Esophagus (tissue), 2 donors: Measurements from ENCODE around the gene IGF1R. TPM values are rescaled to one million over a fixed set of nuclear protein-coding genes. Genes with fewer than 3 reads are reported as not detected.
A peak's percentile ranks its signal among the peaks of the same experiment; 100 is the strongest.

ENCODE experiments used
- H3K27ac ChIP-seq, 2 donors: one replicate each; pipeline ENCODE4 v1.5.1; 2013; ENCODE audit warnings: low read depth in 2 of 2, mild to moderate bottlenecking in 2 of 2, inconsistent platforms in 1 of 2, low read length in 1 of 2, moderate library complexity in 1 of 2
- H3K27me3 ChIP-seq, 2 donors: one replicate each; pipeline ENCODE4 v1.6.1; 2013; ENCODE audit warnings: low read length in 2 of 2, control low read depth in 1 of 2, mild to moderate bottlenecking in 1 of 2; ENCODE audit not compliant: insufficient read depth in 2 of 2, control insufficient read depth in 1 of 2
- H3K36me3 ChIP-seq, 2 donors: one replicate each; pipeline ENCODE4 v1.6.1; 2013; ENCODE audit warnings: low read length in 1 of 2; ENCODE audit not compliant: control insufficient read depth in 2 of 2, insufficient read depth in 2 of 2
- H3K4me1 ChIP-seq, 2 donors: one replicate each; pipeline ENCODE4 v1.6.1; 2013; ENCODE audit warnings: low read length in 1 of 2; ENCODE audit not compliant: control insufficient read depth in 2 of 2, insufficient read depth in 2 of 2
- H3K4me3 ChIP-seq, 2 donors: one replicate each; pipeline ENCODE4 v1.5.1; 2013; ENCODE audit warnings: low read length in 2 of 2, mild to moderate bottlenecking in 2 of 2, low read depth in 1 of 2, moderate library complexity in 1 of 2
- H3K9me3 ChIP-seq, 2 donors: one replicate each; pipeline ENCODE4 v1.6.1; 2013; ENCODE audit warnings: mild to moderate bottlenecking in 2 of 2, low read depth in 1 of 2, low read length in 1 of 2, moderate library complexity in 1 of 2; ENCODE audit not compliant: control insufficient read depth in 2 of 2, insufficient read depth in 1 of 2
- WGBS, 2 donors: extraction: QIAGEN DNeasy Blood & Tissue Kit; methylation state at CpG; one replicate each; pipeline ENCODE4 v1.1.7; 2013; 5-methylcytosine and 5-hydroxymethylcytosine counted together
- polyA plus RNA-seq, 2 donors: library from polyadenylated mRNA; stranded (reverse); fragments of 200-250 nt; gene quantifications; one replicate each; pipeline ENCODE4 v1.2.3, GENCODE V29; 2013
- donor health status: healthy with polysubstance abuse.
- donor health status: Bipolar disorder and iron deficiency.

The IGF1R gene
- polyA plus RNA-seq, 2 donors: 4.1 to 4.4 TPM

- Histone ChIP-seq H3K27ac (no peak overlapping the region), H3K9me3 (no peaks in the 10 kb centered on the region), H3K36me3 (no peaks in the 10 kb centered on the region), H3K4me3 (no peak overlapping the region), H3K27me3 (no peaks in the 10 kb centered on the region), H3K4me1 (peaks cover 0 to 4% of the 10 kb centered on the region in 2 donors)
- 89% methylated on average over 6 of the region's 6 CpGs for WGBS, 2 donors
These were observed 212.8 kb downstream of the IGF1R start for GRCh38 chr15:98861188-98861587.

GRCh38 chr15:98863983-98864382 is 215.6 kb downstream of the IGF1R start:
- Histone ChIP-seq H3K9me3 (no peaks in the 10 kb centered on the region), H3K27ac (no peak overlapping the region), H3K27me3 (no peaks in the 10 kb centered on the region), H3K4me3 (no peak overlapping the region), H3K36me3 (no peaks in the 10 kb centered on the region), H3K4me1 (no peaks in the 10 kb centered on the region)

GRCh38 chr15:98865397-98866339 is 217.3 kb downstream of the IGF1R start:
- 49 to 57% methylated on average over 50 of the region's 50 CpGs for WGBS, 2 donors
- Histone ChIP-seq H3K27me3 (no peaks in the 10 kb centered on the region), H3K27ac (peak overlapping the region; percentile 73 to 82), H3K4me1 (no peaks in the 10 kb centered on the region), H3K36me3 (no peaks in the 10 kb centered on the region), H3K9me3 (no peaks in the 10 kb centered on the region), H3K4me3 (peak overlapping the region; percentile 48 to 57)

DNA sequence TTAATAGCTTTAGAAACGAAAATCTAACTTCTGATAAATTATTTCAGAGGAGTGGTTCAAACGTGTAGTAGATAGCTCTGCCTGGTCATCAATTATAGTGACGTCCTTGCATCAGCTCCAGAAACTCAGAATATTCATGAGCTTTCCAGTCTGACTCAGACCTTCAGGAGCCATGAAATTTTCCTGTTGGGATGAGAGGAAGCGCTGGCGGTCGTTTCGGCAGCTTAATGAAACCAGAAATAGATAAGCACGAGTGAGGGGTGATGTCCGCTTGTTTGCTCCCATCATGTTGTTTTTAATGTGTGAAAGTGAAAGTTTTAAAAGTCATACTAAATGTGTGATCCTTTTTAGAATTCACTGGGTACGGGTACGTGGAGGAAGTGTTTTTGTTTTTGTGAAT is 218.2 kb downstream of the IGF1R start:
- no peaks in the 10 kb centered on the region for H3K9me3 ChIP-seq
- H3K27ac ChIP-seq: peak overlapping the region in 1 of 2 donors; percentile 51
- H3K27me3 ChIP-seq: no peaks in the 10 kb centered on the region
- H3K36me3 ChIP-seq: no peaks in the 10 kb centered on the region
- H3K4me1 ChIP-seq: no peaks in the 10 kb centered on the region
- WGBS, 2 donors: 34 to 42% methylated on average over 11 of the region's 11 CpGs
- H3K4me3 ChIP-seq: peak overlapping the region in 1 of 2 donors; percentile 57

GRCh38 chr15:98868564-98868963 is 220.2 kb downstream of the IGF1R start:
- no peaks in the 10 kb centered on the region for H3K27me3 ChIP-seq
- no peak overlapping the region for H3K4me3 ChIP-seq
- no peaks in the 10 kb centered on the region for H3K4me1 ChIP-seq
- H3K36me3 ChIP-seq: no peaks in the 10 kb centered on the region
- peak overlapping the region in 1 of 2 donors; percentile 62 for H3K27ac ChIP-seq
- 42 to 54% methylated on average over 6 of the region's 6 CpGs for WGBS, 2 donors
- no peaks in the 10 kb centered on the region for H3K9me3 ChIP-seq

DNA sequence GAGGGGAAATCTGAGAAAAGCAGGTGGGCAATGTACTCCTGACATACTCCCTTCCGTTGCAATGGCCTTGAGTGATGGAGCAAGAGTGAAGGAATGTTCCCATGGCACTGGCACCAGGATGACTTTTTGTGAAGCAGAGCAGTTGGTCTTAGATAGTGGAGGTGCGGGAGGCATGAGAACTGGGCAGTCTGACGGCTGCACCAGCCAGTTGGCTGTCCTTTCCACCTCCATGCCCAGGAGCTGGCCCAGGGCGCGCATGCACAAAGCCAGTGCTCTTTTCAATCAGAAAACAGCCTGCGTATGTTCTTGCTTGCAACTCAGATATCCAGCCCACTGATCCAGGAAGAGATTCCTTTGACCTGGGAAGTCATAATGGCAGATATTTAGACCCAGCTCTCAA is 222.4 kb downstream of the IGF1R start:
- WGBS, 2 donors: 89 to 93% methylated on average over 6 of the region's 6 CpGs
- Histone ChIP-seq H3K27ac (peak overlapping the region in 1 of 2 donors; percentile 16), H3K27me3 (no peaks in the 10 kb centered on the region), H3K4me1 (peaks cover 0 to 2% of the 10 kb centered on the region in 2 donors), H3K9me3 (no peaks in the 10 kb centered on the region), H3K36me3 (no peaks in the 10 kb centered on the region), H3K4me3 (no peak overlapping the region)

DNA sequence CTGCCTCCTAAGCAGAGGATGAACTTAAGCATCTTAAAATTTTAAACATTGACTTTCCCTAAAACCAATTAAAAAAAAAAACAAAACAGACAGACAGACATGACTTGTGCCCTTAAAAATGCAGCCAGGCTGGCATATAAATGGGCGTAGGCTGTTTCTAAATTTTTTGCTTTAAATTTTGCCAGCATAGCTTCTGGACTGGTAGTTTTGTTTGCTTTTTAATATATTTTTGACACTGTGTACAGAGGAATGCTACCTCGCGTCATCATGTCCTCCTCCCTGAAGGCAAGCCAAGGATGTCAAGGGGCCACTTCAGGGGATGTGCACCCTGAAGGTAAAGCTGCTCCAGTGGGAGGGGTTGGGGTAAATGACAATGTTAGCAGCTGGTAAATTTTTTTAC is 224.4 kb downstream of the IGF1R start:
- H3K27ac ChIP-seq: peak overlapping the region in 1 of 2 donors; percentile 47
- peaks cover 0 to 2% of the 10 kb centered on the region in 2 donors for H3K4me1 ChIP-seq
- WGBS, 2 donors: 44 to 62% methylated on average over 3 of the region's 3 CpGs
- no peaks in the 10 kb centered on the region for H3K36me3 ChIP-seq
- H3K9me3 ChIP-seq: no peaks in the 10 kb centered on the region
- H3K4me3 ChIP-seq: no peak overlapping the region
- H3K27me3 ChIP-seq: no peaks in the 10 kb centered on the region

DNA sequence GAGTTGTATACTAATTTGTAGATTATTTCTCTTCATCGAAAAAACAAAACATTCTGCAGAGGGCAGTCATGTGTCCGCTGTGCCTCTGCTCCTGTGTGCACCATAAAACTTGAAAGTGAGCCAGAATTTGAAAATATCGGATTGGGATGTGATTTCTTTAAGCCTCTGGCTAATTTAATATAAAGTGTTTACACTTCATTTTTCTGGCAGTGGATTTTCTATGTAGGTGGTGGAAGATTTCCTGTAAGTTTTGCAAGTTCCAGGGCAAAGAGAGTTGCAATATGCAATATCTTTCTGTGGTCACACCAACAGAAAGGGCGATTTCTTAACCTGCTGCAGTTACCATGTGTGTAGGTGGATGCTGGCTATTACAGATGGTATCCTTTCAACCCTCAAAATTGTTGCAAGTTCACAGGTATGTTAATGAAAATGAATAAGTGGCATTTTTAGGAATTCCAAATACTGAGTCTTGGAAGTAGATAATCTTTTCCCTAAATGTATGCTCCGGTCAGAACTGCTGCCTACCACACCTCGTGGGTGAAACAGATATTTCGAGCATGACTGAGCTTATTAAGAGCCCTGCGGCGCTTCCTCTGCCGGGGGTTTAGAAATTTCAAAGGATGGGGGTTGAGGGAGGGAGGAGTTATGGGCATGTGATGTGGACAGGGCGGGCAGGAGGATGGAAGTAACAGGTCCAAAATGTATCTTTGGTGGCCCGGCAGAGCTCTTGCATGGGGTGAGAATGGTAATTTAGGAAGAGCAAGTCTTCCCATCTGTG is 225.3 kb downstream of the IGF1R start:
- Histone ChIP-seq H3K4me3 (no peak overlapping the region), H3K27ac (peak overlapping the region; percentile 8 to 42), H3K36me3 (no peaks in the 10 kb centered on the region), H3K4me1 (peaks cover 0 to 2% of the 10 kb centered on the region in 2 donors), H3K27me3 (no peaks in the 10 kb centered on the region), H3K9me3 (no peaks in the 10 kb centered on the region)
- WGBS, 2 donors: 30 to 45% methylated on average over 12 of the region's 12 CpGs

DNA sequence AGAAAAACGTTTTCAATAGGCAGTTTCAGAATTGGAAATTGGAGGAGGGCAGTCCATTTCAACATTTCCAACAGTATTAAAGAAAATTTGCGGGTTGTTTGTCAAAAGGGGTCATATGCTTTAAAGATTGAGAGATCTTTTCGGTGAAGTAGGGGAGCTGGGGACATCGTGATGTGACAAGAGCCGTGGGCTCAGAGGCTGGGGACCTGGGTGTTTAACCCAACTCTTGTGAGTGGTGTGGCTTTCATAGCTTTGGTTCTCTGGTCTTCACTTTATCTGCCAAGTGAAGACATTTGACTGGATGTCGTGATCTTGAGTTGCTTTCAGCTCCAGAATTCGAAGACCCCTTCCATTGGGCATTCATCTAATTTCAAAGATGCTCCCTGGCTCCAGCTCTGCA is 226.0 kb downstream of the IGF1R start:
- no peaks in the 10 kb centered on the region for H3K36me3 ChIP-seq
- no peak overlapping the region for H3K4me3 ChIP-seq
- peak overlapping the region; percentile 29 to 71 for H3K27ac ChIP-seq
- H3K9me3 ChIP-seq: no peaks in the 10 kb centered on the region
- H3K27me3 ChIP-seq: no peaks in the 10 kb centered on the region
- H3K4me1 ChIP-seq: peaks cover 0 to 2% of the 10 kb centered on the region in 2 donors
- WGBS, 2 donors: 62 to 63% methylated on average over 7 of the region's 7 CpGs
